ENCODE measurements around the gene ARHGEF40. TPM values are rescaled to one million over a fixed set of nuclear protein-coding genes. Genes with fewer than 3 reads are reported as not detected.

The ARHGEF40 gene
- total and polyA plus RNA-seq, 2 experiments from 2014 or later = 22.4 to 56.6 TPM

DNA sequence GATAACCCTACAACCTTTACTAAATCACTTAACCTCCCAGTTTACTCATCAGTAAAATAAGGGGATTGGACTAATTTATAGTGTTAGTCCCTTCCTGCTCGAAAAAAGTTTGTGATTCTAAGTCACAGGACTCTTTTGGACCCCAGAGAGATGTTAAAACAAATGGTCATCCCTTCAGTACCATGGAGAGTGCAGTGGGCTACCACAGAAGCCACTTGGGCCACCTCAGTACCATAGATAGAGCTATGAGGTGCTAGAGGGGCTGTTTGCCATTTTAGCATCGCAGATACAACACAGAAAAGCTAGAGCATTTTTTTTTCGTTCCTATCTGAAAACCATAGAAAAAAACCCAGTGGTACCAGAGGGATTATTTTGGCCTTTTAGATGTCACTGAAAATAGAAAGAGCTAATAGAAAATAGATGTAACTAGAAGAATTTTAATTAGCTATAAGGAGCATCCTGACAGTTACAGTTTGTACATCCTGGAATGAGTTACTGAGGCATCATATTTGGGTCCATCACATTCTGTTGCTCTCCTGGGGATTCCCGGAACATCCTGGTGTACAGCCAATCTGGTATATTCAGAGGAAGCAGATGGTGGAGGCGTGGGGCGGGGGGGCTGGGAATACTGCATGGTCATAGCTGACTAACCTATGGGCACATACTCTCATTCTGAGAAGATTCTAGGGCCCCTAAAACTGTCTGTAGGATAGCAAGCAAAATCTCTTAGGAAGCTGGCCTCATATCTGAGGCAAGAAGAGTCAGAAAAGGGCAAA lies 25.5 kb downstream of the ARHGEF40 start:
- Histone ChIP-seq H3K4me3 (no peak overlapping the region), H3K9me2 (ENCODE audit: insufficient read depth) (no peaks in the 10 kb centered on the region), H3K36me3 (ENCODE audit: low read depth) (no peaks in the 10 kb centered on the region), H2AFZ (no peak overlapping the region), H3K27ac (peak overlapping the region; percentile 59), H3K79me2 (ENCODE audit: insufficient read depth) (no peaks in the 10 kb centered on the region), H3F3A (ENCODE audit: insufficient read depth) (peaks cover 41% of the 10 kb centered on the region), H3K9me3 (ENCODE audit: low read depth) (no peaks in the 10 kb centered on the region), H3K4me2 (ENCODE audit: unreplicated experiment) (no peak overlapping the region), H3K4me1 (ENCODE audit: insufficient read depth) (peaks cover 16% of the 10 kb centered on the region), H4K20me1 (ENCODE audit: insufficient read depth) (no peaks in the 10 kb centered on the region), H3K9ac (0 out of 2 replicates have a peak overlapping the region, but pooled peaks have one; percentile 2), H3K27me3 (replicated peaks; ENCODE audit: insufficient read depth) (no peaks in the 10 kb centered on the region)
- WGBS, 2 experiments (ENCODE audit: low coverage in 1 of 2, low lambda C conversion rate in 2 of 2, missing lambda C conversion rate in 2 of 2) = 52 to 55% methylated on average over 5 to 6 of the region's 6 CpGs
- no peak for TF ChIP-seq EZH2 (IDR thresholded peaks at IDR 0.05; ENCODE audit: insufficient read depth, poor library complexity, severe bottlenecking)
- no peak for TF ChIP-seq EZH2phosphoT487 (IDR thresholded peaks at IDR 0.05; ENCODE audit: insufficient read depth, low read depth)
- in situ Hi-C loops (cut with MboI) = loop anchor here (10.0 kb wide), 1 partner anchor 81 kb away; no protein-coding TSS in a partner anchor
- DNase-seq = peak; percentile 67

DNA sequence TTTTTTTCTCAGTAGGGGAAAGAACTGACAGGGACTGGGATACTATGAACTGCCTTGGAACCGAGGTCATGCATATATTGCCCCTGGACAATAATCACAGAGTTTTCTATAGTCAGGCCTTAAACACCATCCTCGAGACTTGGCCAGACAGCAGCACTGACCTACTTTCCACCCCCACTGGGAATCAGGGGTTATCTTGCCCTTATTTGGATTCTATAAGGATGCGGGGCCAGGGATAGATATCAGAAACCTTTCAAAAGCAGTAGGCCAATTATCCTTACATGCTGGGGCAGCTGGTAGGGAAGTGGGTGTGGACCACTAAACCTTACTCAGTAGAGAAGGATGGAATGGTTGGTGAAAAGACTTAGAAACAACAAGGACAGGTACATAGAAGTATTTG lies 26.3 kb downstream of the ARHGEF40 start:
- H3K4me3 ChIP-seq = no peak overlapping the region
- H3K9ac ChIP-seq = 0 out of 2 replicates have a peak overlapping the region, but pooled peaks have one; percentile 2
- no peaks in the 10 kb centered on the region for H3K9me3 ChIP-seq (ENCODE audit: low read depth)
- H4K20me1 ChIP-seq (ENCODE audit: insufficient read depth) = no peaks in the 10 kb centered on the region
- H3F3A ChIP-seq (ENCODE audit: insufficient read depth) = peaks cover 37% of the 10 kb centered on the region
- peak overlapping the region; percentile 59 for H3K27ac ChIP-seq
- TF ChIP-seq EZH2phosphoT487 (IDR thresholded peaks at IDR 0.05; ENCODE audit: insufficient read depth, low read depth) (no peak), EZH2 (IDR thresholded peaks at IDR 0.05; ENCODE audit: insufficient read depth, poor library complexity, severe bottlenecking) (no peak)
- peaks cover 16% of the 10 kb centered on the region for H3K4me1 ChIP-seq (ENCODE audit: insufficient read depth)
- no peak overlapping the region for H3K4me2 ChIP-seq (ENCODE audit: unreplicated experiment)
- H3K27me3 ChIP-seq (replicated peaks; ENCODE audit: insufficient read depth) = no peaks in the 10 kb centered on the region
- 70 to 77% methylated on average over 3 of the region's 3 CpGs for WGBS, 2 experiments (ENCODE audit: low coverage in 1 of 2, low lambda C conversion rate in 2 of 2, missing lambda C conversion rate in 2 of 2)
- in situ Hi-C loops (cut with MboI) = loop anchor here (10.0 kb wide), 1 partner anchor 82 kb away; no protein-coding TSS in a partner anchor
- H2AFZ ChIP-seq = no peak overlapping the region
- DNase-seq = no peak
- H3K9me2 ChIP-seq (ENCODE audit: insufficient read depth) = no peaks in the 10 kb centered on the region
- no peaks in the 10 kb centered on the region for H3K36me3 ChIP-seq (ENCODE audit: low read depth)
- H3K79me2 ChIP-seq (ENCODE audit: insufficient read depth) = no peaks in the 10 kb centered on the region

DNA sequence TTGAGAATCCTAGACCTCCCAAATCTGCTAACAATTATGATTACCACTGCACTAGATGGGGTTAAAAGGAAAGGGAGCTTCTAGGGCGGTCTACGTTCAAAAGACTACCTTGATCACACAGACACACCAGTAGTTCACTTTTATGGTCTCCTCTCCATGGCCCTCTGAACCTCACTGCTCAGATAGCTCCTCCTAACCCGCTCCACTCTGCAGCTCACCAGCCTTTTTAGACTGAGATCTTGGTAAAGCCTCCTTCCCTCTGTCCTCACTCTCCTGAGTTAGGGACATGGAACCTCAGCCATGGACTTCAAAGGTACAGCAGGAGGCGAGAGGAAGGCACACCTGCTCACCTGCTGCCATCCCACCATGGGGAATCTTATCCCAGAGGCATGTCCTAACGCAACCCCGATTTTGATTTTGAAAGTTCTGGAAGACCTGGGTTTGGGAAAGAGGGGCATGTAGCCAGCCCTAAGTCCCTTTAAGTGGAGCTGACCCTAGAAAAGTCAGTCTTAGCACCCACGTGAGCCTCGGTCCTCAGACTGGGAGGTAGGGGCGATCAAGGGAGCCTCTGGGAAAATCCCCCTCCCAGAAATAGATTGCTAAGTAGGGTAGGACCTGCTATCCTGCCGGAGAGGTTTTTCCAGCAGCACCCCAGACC lies 27.0 kb downstream of the ARHGEF40 start:
- Histone ChIP-seq H4K20me1 (ENCODE audit: insufficient read depth) (no peaks in the 10 kb centered on the region), H3K9me2 (ENCODE audit: insufficient read depth) (no peaks in the 10 kb centered on the region), H3K9ac (no peak overlapping the region), H3K79me2 (ENCODE audit: insufficient read depth) (no peaks in the 10 kb centered on the region), H3K9me3 (ENCODE audit: low read depth) (no peaks in the 10 kb centered on the region), H3K4me1 (ENCODE audit: insufficient read depth) (peaks cover 16% of the 10 kb centered on the region), H3F3A (ENCODE audit: insufficient read depth) (peaks cover 35% of the 10 kb centered on the region), H3K27me3 (replicated peaks; ENCODE audit: insufficient read depth) (no peaks in the 10 kb centered on the region), H3K4me2 (ENCODE audit: unreplicated experiment) (no peak overlapping the region), H2AFZ (no peak overlapping the region), H3K36me3 (ENCODE audit: low read depth) (no peaks in the 10 kb centered on the region), H3K4me3 (no peak overlapping the region; the same call in none of the 2 replicates), H3K27ac (peak overlapping the region; percentile 27; the same call in 1 of the 2 replicates)
- TF ChIP-seq EZH2phosphoT487 (IDR thresholded peaks at IDR 0.05; ENCODE audit: insufficient read depth, low read depth) (no peak), EZH2 (IDR thresholded peaks at IDR 0.05; ENCODE audit: insufficient read depth, poor library complexity, severe bottlenecking) (no peak)
- no peak for DNase-seq
- in situ Hi-C loops (cut with MboI) = loop anchor here (10.0 kb wide), 1 partner anchor 82 kb away; no protein-coding TSS in a partner anchor
- WGBS, 2 experiments (ENCODE audit: low coverage in 1 of 2, low lambda C conversion rate in 2 of 2, missing lambda C conversion rate in 2 of 2) = 50 to 54% methylated on average over 10 of the region's 10 CpGs

DNA sequence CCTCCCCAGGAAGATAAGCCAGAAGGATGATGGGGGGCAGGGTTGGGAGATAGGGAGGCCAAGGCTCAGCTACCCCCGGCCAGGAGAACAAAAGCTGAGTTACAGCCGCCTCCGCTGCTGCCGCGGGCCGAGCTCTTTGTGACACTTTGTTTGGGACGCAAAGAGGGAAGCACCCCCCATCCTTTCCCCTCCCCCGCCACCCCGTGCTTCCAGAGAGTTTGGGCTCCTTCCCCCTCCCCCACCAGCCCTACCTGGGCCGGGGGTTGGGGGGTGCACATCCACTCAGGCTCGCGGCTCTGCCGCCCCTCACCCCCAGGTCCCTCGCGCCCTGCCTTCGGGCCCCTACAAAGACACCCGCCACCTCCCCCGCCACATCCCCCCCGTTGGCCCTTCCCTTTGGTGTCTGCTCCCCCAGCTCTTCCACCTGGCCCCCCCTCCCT lies 27.6 kb downstream of the ARHGEF40 start:
- TF ChIP-seq EZH2phosphoT487 (IDR thresholded peaks at IDR 0.05; ENCODE audit: insufficient read depth, low read depth) (no peak), EZH2 (IDR thresholded peaks at IDR 0.05; ENCODE audit: insufficient read depth, poor library complexity, severe bottlenecking) (no peak)
- Histone ChIP-seq H3F3A (ENCODE audit: insufficient read depth) (peaks cover 35% of the 10 kb centered on the region), H3K27ac (peak overlapping the region; percentile 27; the same call in 1 of the 2 replicates), H3K79me2 (ENCODE audit: insufficient read depth) (no peaks in the 10 kb centered on the region), H2AFZ (no peak overlapping the region), H3K4me1 (ENCODE audit: insufficient read depth) (peaks cover 16% of the 10 kb centered on the region), H3K36me3 (ENCODE audit: low read depth) (no peaks in the 10 kb centered on the region), H3K4me3 (no peak overlapping the region; the same call in none of the 2 replicates), H3K9me2 (ENCODE audit: insufficient read depth) (no peaks in the 10 kb centered on the region), H3K9me3 (ENCODE audit: low read depth) (no peaks in the 10 kb centered on the region), H3K9ac (no peak overlapping the region), H3K27me3 (replicated peaks; ENCODE audit: insufficient read depth) (no peaks in the 10 kb centered on the region), H4K20me1 (ENCODE audit: insufficient read depth) (no peaks in the 10 kb centered on the region), H3K4me2 (ENCODE audit: unreplicated experiment) (no peak overlapping the region)
- no peak for DNase-seq
- in situ Hi-C loops (cut with MboI) = loop anchor here (10.0 kb wide), 1 partner anchor 83 kb away; no protein-coding TSS in a partner anchor
- WGBS, 2 experiments (ENCODE audit: low coverage in 1 of 2, low lambda C conversion rate in 2 of 2, missing lambda C conversion rate in 2 of 2) = 7 to 8% methylated on average over 8 to 17 of the region's 19 CpGs

Measured in GM23248 (cell line).